HG02938 (cell line): ENCODE data around the gene TPRG1L.

Source experiments
- ATAC-seq: cut with Tn5 transposase; IDR thresholded peaks from one replicate; pipeline ENCODE4 v1.9.1; 2021; ENCODE audit warnings: mild to moderate bottlenecking, moderate library complexity; ENCODE audit not compliant: unreplicated experiment

Gene TPRG1L

GRCh38 chr1:3660704-3661103 is 35.9 kb downstream of the TPRG1L start:
- no peak for ATAC-seq

GRCh38 chr1:3661631-3662030 is 36.8 kb downstream of the TPRG1L start:
- no peak for ATAC-seq

- ATAC-seq: no peak
Measured at GRCh38 chr1:3662080-3662671, 37.4 kb downstream of the TPRG1L start.

GRCh38 chr1:3663999-3664699 is 39.3 kb downstream of the TPRG1L start:
- no peak for ATAC-seq

GRCh38 chr1:3664700-3665375 is 40.0 kb downstream of the TPRG1L start:
- ATAC-seq: no peak

GRCh38 chr1:3668148-3668547 is 43.3 kb downstream of the TPRG1L start:
- no peak for ATAC-seq

- no peak for ATAC-seq
Measured at GRCh38 chr1:3668585-3669300, 43.9 kb downstream of the TPRG1L start.

- ATAC-seq: no peak
Measured at GRCh38 chr1:3669421-3669821, 44.6 kb downstream of the TPRG1L start.

- no peak for ATAC-seq
Measured at GRCh38 chr1:3669971-3670431, 45.2 kb downstream of the TPRG1L start.

- no peak for ATAC-seq
Measured at GRCh38 chr1:3670823-3671265, 46.0 kb downstream of the TPRG1L start.

- no peak for ATAC-seq
Measured at GRCh38 chr1:3671371-3672180, 46.8 kb downstream of the TPRG1L start.

- ATAC-seq: no peak
Measured at GRCh38 chr1:3672231-3672970, 47.6 kb downstream of the TPRG1L start.

GRCh38 chr1:3672971-3673361 is 48.2 kb downstream of the TPRG1L start:
- no peak for ATAC-seq

- ATAC-seq: no peak
Measured at GRCh38 chr1:3673381-3674099, 48.7 kb downstream of the TPRG1L start.

- ATAC-seq: no peak
Measured at GRCh38 chr1:3674100-3675094, 49.6 kb downstream of the TPRG1L start.

GRCh38 chr1:3675436-3675835 is 50.6 kb downstream of the TPRG1L start:
- no peak for ATAC-seq

- ATAC-seq: peak; percentile 79
Measured at GRCh38 chr1:3676581-3677470, 52.0 kb downstream of the TPRG1L start.
